ACC112 (cell line): Measurements from ENCODE around the gene TAF13.

Source experiments
- H2AFZ ChIP-seq: fragments of 200-600 bp; sonication (generic); one replicate; pipeline ENCODE4 v1.6.0; 2017; ENCODE audit warnings: antibody characterized with exemption, low read length; ENCODE audit not compliant: unreplicated experiment
- H3K27ac ChIP-seq: fragments of 200-600 bp; sonication (generic); 2 replicates; pipeline ENCODE4 v1.5.1; 2014; ENCODE audit warnings: low read depth, mild to moderate bottlenecking, antibody characterized with exemption, low read length, moderate library complexity
- H3K27me3 ChIP-seq: fragments of 200-600 bp; sonication (generic); 2 replicates; pipeline ENCODE4 v1.6.1; 2014; ENCODE audit warnings: mild to moderate bottlenecking, antibody characterized with exemption, low read length, moderate library complexity, mixed read lengths; ENCODE audit not compliant: insufficient read depth
- H3K36me3 ChIP-seq: fragments of 200-600 bp; sonication (generic); 2 replicates; pipeline ENCODE4 v1.6.1; 2016; ENCODE audit warnings: mild to moderate bottlenecking, antibody characterized with exemption, low read length, moderate library complexity, mixed read lengths; ENCODE audit not compliant: insufficient read depth
- H3K4me1 ChIP-seq: fragments of 200-600 bp; sonication (generic); one replicate; pipeline ENCODE4 v1.6.1; 2016; ENCODE audit warnings: low read length, mixed read lengths; ENCODE audit not compliant: insufficient read depth, unreplicated experiment, control insufficient read depth
- H3K4me3 ChIP-seq: fragments of 200-600 bp; sonication (generic); 2 replicates; pipeline ENCODE4 v1.5.1; 2014; ENCODE audit warnings: mild to moderate bottlenecking, low read depth, low read length
- H3K79me2 ChIP-seq: fragments of 200-600 bp; sonication (generic); one replicate; pipeline ENCODE4 v1.6.0; 2016; ENCODE audit warnings: low read length; ENCODE audit not compliant: control insufficient read depth, unreplicated experiment, insufficient read depth

The TAF13 gene, protein sequence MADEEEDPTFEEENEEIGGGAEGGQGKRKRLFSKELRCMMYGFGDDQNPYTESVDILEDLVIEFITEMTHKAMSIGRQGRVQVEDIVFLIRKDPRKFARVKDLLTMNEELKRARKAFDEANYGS

DNA sequence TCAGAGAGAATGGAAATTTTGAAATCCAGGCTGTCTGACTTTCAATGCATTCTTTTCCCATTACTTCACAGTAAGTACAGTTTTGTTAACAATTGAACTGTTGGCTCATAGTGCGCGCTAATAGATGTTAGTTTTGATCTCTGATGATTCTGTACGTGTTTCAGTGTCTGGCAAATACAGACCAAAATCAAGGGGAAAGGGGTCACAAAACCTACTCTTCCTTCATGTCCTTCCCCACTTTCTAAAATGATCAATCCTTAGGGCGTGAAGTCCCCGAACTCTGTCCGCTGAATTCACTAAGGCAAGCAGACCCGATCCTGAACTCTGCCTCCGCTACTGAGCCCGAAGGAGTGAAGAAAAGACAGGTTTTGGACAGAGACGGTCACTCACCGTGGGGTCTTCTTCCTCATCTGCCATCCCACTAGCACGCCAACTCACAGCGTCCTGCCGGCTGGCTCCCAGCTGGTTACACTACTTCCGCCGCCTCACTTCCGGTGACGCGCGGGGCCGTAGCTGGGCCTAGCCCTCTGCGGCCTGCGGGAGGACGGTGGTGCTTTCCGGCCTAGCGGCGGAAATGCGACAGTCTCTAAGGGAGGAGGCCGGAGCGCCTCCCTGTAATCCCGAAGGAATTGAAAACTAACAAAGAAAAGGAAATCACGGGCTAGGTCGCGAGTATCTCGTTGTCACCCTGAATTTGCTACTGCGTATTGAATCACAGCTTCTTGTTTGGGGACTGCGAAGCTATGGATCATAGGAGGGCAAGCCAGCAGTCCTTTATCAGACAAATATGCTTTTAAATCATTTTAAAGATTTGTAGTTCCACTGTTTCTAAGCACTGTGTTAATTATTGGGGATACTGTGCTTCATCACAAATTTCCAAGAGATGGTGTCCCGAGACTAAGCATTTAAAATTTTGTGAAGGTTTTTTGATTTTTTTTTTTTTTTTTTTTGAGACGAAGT, at the start of gene TAF13:
TAF13 (minus strand) TSS at position 473 of the 960 bp plus-strand sequence; CDS start at position 417, 56 bp downstream.
- Histone ChIP-seq H3K4me3 (peak within 1 kb of the TSS; percentile 88), H2AFZ (peak within 1 kb of the TSS; percentile 59), H3K27ac (peak within 1 kb of the TSS; percentile 88), H3K4me1 (peaks cover 4% of the 10 kb centered on the region), H3K27me3 (no peaks in the 10 kb centered on the region), H3K79me2 (peaks cover 36% of the 10 kb centered on the region), H3K36me3 (0 out of 2 replicates have a peak, but pooled peaks cover 1% of the 10 kb centered on the region)

DNA sequence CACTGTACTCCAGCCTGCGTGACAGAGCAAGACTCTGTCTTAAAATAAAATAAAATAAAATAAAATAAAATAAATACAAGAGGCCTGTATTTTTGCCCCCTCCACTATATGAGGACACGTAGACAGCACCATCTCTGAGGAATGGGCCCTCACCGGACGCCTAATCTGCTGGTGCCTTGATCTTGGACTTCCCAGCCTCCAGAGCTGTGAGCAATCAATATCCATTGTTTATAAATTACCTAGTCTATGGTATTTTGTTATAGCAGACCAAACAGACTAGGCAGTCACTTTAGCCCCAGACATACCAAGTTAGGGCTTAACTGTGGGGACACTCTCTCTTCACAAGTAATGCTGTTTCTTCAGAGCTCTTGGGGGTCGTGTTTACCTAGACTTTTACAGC, 44.6 kb upstream of the TAF13 start:
- H3K79me2 ChIP-seq: no peaks in the 10 kb centered on the region
- no peak overlapping the region for H2AFZ ChIP-seq
- no peaks in the 10 kb centered on the region for H3K4me1 ChIP-seq
- H3K27me3 ChIP-seq: peaks cover 5% of the 10 kb centered on the region; the same call in 1 of the 2 replicates
- H3K27ac ChIP-seq: no peak overlapping the region
- H3K36me3 ChIP-seq: no peaks in the 10 kb centered on the region
- no peak overlapping the region for H3K4me3 ChIP-seq

DNA sequence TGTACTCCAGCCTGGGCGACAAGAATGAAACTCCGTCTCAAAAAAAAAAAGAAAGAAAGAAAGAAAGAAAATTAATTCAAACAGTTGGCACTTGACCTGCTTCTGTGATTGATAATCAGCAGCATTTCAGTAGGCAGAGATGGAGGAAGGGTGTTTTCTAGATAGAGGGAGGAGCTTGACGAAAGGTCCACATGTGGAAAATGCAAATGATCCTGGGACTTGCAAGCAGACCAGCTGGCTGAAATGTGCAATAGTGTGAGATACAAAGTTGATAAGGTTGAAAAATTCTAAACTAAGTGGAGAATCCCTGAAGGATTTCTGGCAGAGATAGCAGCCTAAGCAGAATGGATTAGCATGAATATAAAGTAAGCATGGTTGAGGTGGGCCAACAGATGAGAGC, 42.3 kb upstream of the TAF13 start:
- H3K4me3 ChIP-seq: no peak overlapping the region
- H2AFZ ChIP-seq: no peak overlapping the region
- peaks cover 7% of the 10 kb centered on the region for H3K4me1 ChIP-seq
- H3K27me3 ChIP-seq: peaks cover 26% of the 10 kb centered on the region
- no peaks in the 10 kb centered on the region for H3K36me3 ChIP-seq
- no peaks in the 10 kb centered on the region for H3K79me2 ChIP-seq
- H3K27ac ChIP-seq: no peak overlapping the region

DNA sequence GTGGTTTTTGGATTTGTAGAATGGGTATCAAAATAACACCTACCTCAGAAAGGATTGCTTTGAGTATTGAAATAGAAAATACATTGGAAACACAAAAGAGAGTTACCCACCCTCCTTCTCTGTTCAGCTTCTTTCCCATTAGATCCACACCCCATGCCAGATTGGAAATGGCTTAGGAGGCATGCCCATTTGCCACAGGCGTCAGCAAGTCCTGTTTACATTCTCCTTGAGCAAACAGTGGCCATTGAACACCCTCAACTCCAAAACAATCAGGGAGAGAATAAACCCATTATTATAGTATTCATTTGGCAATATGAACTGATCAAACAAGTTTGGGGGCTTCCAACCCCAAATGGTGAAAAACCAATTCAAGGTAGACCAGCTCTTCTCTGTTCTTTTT, 40.5 kb upstream of the TAF13 start:
- no peak overlapping the region for H3K4me3 ChIP-seq
- H3K4me1 ChIP-seq: peaks cover 12% of the 10 kb centered on the region
- H3K36me3 ChIP-seq: no peaks in the 10 kb centered on the region
- H3K79me2 ChIP-seq: no peaks in the 10 kb centered on the region
- peaks cover 28% of the 10 kb centered on the region for H3K27me3 ChIP-seq
- H3K27ac ChIP-seq: no peak overlapping the region
- H2AFZ ChIP-seq: no peak overlapping the region

DNA sequence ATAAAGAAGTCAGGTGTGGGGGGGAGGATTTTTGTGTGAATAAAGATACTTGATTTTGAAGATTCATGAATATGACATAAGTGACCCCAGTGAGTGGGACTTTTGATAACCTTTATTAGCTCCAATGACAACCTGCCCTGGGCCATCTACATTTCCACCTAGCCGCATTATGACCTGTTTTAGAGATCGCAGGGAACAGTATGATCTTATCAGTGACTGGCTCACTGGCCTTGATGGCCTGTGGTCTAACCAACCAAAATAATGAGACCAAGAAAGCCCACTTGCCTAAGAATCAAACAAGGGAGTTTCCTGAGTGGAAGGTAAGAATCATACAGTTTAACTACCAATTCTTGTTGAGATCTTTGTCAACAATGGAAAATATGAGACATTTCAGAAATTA, 39.9 kb upstream of the TAF13 start:
- peaks cover 12% of the 10 kb centered on the region for H3K4me1 ChIP-seq
- no peaks in the 10 kb centered on the region for H3K36me3 ChIP-seq
- no peak overlapping the region for H2AFZ ChIP-seq
- H3K27ac ChIP-seq: no peak overlapping the region
- no peak overlapping the region for H3K4me3 ChIP-seq
- no peaks in the 10 kb centered on the region for H3K79me2 ChIP-seq
- H3K27me3 ChIP-seq: peaks cover 28% of the 10 kb centered on the region

DNA sequence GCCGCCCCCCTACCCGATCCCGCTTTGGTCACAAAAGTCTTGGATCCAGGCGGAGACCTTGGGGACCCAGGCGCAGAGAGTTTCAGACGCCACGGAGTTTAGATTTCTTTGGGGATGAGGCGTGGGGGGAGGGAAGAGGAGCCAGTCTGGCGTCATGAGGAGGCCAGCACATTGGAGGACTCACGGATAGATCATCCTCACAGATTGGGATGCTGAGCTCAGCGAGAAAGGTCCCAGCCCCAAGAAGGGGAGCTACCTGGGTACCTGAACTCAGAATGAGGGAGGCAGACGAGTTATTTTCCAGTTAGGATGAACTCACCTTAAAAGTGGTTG, 38.5 kb upstream of the TAF13 start:
- H3K4me3 ChIP-seq: peak overlapping the region; percentile 77

DNA sequence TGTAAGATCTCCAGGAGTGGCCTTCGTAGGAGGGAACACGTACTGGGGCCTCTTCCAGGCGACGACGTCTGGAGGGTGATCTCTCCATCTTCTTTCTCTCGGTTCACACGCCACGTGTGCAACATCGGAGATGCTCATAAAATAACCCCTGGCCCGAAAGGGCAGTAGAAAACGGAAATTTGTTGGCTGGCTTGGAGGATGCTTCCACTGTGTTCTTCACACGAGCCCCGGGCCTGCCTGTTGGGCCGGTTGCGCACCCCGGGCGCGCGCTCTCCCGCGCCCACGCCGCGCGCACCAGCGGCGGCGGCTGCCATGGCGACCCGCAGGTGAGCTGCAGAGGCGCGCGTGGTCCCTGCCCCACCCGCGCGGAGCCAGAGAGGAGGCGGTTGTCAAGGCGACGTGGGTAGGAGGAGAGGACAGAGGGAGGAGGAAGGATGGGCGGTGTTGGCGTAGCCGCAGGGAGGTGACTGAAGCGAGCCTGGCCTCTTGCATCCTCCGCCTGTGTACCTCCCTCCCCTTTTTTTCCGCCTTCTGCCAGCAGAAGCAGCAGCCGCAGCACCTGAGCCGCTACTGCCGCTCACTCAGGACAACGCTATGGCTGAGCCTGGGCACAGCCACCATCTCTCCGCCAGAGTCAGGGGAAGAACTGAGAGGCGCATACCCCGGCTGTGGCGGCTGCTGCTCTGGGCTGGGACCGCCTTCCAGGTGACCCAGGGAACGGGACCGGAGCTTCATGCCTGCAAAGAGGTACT, 38.0 kb upstream of the TAF13 start, which contains the start of gene ELAPOR1:
ELAPOR1 (plus strand) TSS at position 526 of the 752 bp plus-strand sequence; CDS start at position 595, 69 bp downstream.
- Histone ChIP-seq H2AFZ (peak within 1 kb of the TSS; percentile 27), H3K79me2 (no peaks in the 10 kb centered on the region), H3K4me3 (peak within 1 kb of the TSS; percentile 77), H3K27me3 (peaks cover 28% of the 10 kb centered on the region), H3K4me1 (peaks cover 12% of the 10 kb centered on the region), H3K36me3 (no peaks in the 10 kb centered on the region), H3K27ac (no peak within 1 kb of the TSS)

More for the DNA sequence above, 38.5 kb upstream of the TAF13 start:
- Histone ChIP-seq H2AFZ (peak overlapping the region; percentile 27), H3K27me3 (peaks cover 28% of the 10 kb centered on the region), H3K27ac (no peak overlapping the region), H3K79me2 (no peaks in the 10 kb centered on the region), H3K4me1 (peaks cover 12% of the 10 kb centered on the region), H3K36me3 (no peaks in the 10 kb centered on the region)

DNA sequence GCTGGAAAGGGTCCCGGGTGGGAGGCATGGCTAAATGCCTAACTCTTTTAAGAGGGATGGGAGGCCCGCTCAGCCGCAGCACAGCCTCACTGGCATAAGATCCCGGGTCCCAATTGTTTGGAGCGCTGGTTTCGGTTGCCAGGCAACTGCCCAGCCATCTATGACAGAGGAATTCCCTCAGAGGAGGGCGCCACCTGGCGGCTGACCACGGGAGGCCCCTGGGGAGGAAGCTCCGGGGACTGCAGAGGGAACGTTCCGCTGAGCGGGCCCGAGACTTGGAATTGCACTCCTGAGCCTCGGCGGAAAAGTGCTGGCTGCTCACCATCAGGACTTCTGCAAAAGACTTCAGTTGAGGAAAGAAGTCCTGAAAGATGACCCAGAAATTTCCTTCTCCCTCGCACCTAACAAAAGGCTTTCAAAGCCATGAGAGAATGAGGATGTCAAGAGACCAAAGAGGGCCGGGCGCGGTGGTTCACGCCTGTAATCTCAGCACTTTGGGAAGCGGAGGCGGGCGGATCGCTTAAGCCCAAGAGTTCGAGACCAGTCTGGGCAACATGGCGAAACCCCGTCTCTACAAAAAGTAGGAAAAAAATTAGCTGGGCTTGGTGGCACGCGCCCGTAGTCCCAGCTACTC, 37.0 kb upstream of the TAF13 start:
- H2AFZ ChIP-seq: peak overlapping the region; percentile 11
- peak overlapping the region; percentile 77 for H3K4me3 ChIP-seq
- no peaks in the 10 kb centered on the region for H3K79me2 ChIP-seq
- no peaks in the 10 kb centered on the region for H3K36me3 ChIP-seq
- H3K27ac ChIP-seq: no peak overlapping the region
- H3K27me3 ChIP-seq: peaks cover 28% of the 10 kb centered on the region
- H3K4me1 ChIP-seq: peaks cover 12% of the 10 kb centered on the region

DNA sequence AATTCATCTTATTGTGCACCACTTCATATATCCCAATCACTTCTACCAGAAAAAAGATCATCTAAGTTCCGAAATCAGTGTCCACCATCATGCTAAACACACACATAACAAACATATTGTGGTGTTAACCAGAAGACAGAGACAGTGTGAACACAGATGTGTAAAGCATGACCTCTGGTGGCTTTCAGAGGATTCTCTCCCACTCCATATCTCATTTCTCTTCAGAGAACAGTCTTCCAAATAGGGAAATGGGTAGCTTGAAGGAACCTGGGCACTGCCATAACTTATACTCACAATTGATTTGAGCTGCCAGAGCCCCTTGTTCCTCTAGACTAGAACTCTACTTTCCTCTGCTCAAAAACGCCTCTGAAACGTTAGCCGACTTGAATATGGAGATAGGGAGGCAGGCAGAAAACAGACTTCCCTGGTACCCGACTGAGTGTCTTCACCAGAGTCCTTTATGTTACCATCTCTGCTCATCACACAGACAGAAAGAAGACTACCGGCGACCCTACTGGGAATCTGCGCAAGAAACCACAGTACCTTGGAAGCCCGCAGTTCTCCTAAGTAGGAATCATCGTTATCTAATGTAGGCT, 36.4 kb upstream of the TAF13 start:
- no peak overlapping the region; the same call in 1 of the 2 replicates for H3K27ac ChIP-seq
- H3K4me1 ChIP-seq: peaks cover 12% of the 10 kb centered on the region
- peaks cover 31% of the 10 kb centered on the region for H3K27me3 ChIP-seq
- H3K36me3 ChIP-seq: no peaks in the 10 kb centered on the region
- H3K79me2 ChIP-seq: no peaks in the 10 kb centered on the region
- H2AFZ ChIP-seq: peak overlapping the region; percentile 11
- peak overlapping the region; percentile 54 for H3K4me3 ChIP-seq
